ENCODE data around the gene ARL8B.
"Not testable (repeated sequence)": the region's sequence is repeated elsewhere in the genome, so short reads cannot be mapped to it uniquely, and the experiment has no call there.

The ARL8B gene

GRCh38 chr3:5110337-5110736, 11.8 kb upstream of the ARL8B start:
- DNase-seq (ENCODE audit: low read depth, low spot score): no peak

- DNase-seq (ENCODE audit: low read depth, low spot score): no peak
These were observed 10.0 kb upstream of the ARL8B start for GRCh38 chr3:5112043-5112442.

GRCh38 chr3:5113726-5114125, 8.4 kb upstream of the ARL8B start:
- not testable (repeated sequence) for DNase-seq (ENCODE audit: low read depth, low spot score)

- no peak for DNase-seq (ENCODE audit: low read depth, low spot score)
These were observed 6.5 kb upstream of the ARL8B start for GRCh38 chr3:5115506-5116162.

GRCh38 chr3:5116538-5116937, 5.6 kb upstream of the ARL8B start:
- DNase-seq (ENCODE audit: low read depth, low spot score): no peak

- DNase-seq (ENCODE audit: low read depth, low spot score): no peak
These were observed 1.6 kb upstream of the ARL8B start for GRCh38 chr3:5120446-5120845.

- peak; percentile 53 for DNase-seq (ENCODE audit: low read depth, low spot score)
These were observed 932 bp downstream of the ARL8B start for GRCh38 chr3:5122741-5123706.

GRCh38 chr3:5123937-5124336, 1.8 kb downstream of the ARL8B start:
- no peak for DNase-seq (ENCODE audit: low read depth, low spot score)

GRCh38 chr3:5126586-5126985, 4.5 kb downstream of the ARL8B start:
- DNase-seq (ENCODE audit: low read depth, low spot score): no peak

GRCh38 chr3:5128849-5129248, 6.8 kb downstream of the ARL8B start:
- DNase-seq (ENCODE audit: low read depth, low spot score): no peak

GRCh38 chr3:5133239-5134018, 11.3 kb downstream of the ARL8B start:
- no peak for DNase-seq (ENCODE audit: low read depth, low spot score)

GRCh38 chr3:5134019-5134391, 11.9 kb downstream of the ARL8B start:
- no peak for DNase-seq (ENCODE audit: low read depth, low spot score)

- DNase-seq (ENCODE audit: low read depth, low spot score): no peak
These were observed 12.4 kb downstream of the ARL8B start for GRCh38 chr3:5134499-5134898.

- no peak for DNase-seq (ENCODE audit: low read depth, low spot score)
These were observed 14.3 kb downstream of the ARL8B start for GRCh38 chr3:5136211-5136918.

- DNase-seq (ENCODE audit: low read depth, low spot score): no peak
These were observed 14.9 kb downstream of the ARL8B start for GRCh38 chr3:5136919-5137429.

GRCh38 chr3:5138214-5138981, 16.3 kb downstream of the ARL8B start:
- DNase-seq (ENCODE audit: low read depth, low spot score): no peak

GRCh38 chr3:5140230-5140621, 18.1 kb downstream of the ARL8B start:
- no peak for DNase-seq (ENCODE audit: low read depth, low spot score)

- no peak for DNase-seq (ENCODE audit: low read depth, low spot score)
These were observed 18.7 kb downstream of the ARL8B start for GRCh38 chr3:5140839-5141238.

- DNase-seq (ENCODE audit: low read depth, low spot score): no peak
These were observed 19.7 kb downstream of the ARL8B start for GRCh38 chr3:5141760-5142159.

GRCh38 chr3:5143464-5143863, 21.4 kb downstream of the ARL8B start:
- DNase-seq (ENCODE audit: low read depth, low spot score): no peak
